ENCODE data around the gene ODAD3. TPM values are rescaled to one million over a fixed set of nuclear protein-coding genes. Genes with fewer than 3 reads are reported as not detected.

The ODAD3 gene
- total RNA-seq, 1 donor from 2014 or later = 2.2 TPM

- Mint-ChIP-seq H3K27me3 (no peaks in the 10 kb centered on the region), H3K27ac (no peak overlapping the region), H3K36me3 (no peaks in the 10 kb centered on the region), H3K4me1 (ENCODE audit: unreplicated experiment) (peaks cover 7% of the 10 kb centered on the region), H3K4me3 (no peak overlapping the region), H3K9me3 (no peaks in the 10 kb centered on the region)
- no peak for TF ChIP-seq CTCF (conservative IDR thresholded peaks at IDR 0.05)
- no peak for DNase-seq (ENCODE audit: extremely low spot score, unreplicated experiment)
Measured at GRCh38 chr19:11447347-11448262, 12.7 kb upstream of the ODAD3 start.

- H3K27me3 Mint-ChIP-seq = no peaks in the 10 kb centered on the region
- peak; percentile 83 for TF ChIP-seq CTCF (conservative IDR thresholded peaks at IDR 0.05)
- H3K27ac Mint-ChIP-seq = no peak overlapping the region
- DNase-seq (ENCODE audit: extremely low spot score, unreplicated experiment) = no peak
- H3K9me3 Mint-ChIP-seq = no peaks in the 10 kb centered on the region
- H3K4me3 Mint-ChIP-seq = no peak overlapping the region
- H3K36me3 Mint-ChIP-seq = peaks cover 3% of the 10 kb centered on the region
- no peaks in the 10 kb centered on the region for H3K4me1 Mint-ChIP-seq (ENCODE audit: unreplicated experiment)
Measured at GRCh38 chr19:11446652-11447301, 11.9 kb upstream of the ODAD3 start.

GRCh38 chr19:11446271-11446651, 11.3 kb upstream of the ODAD3 start:
- Mint-ChIP-seq H3K4me3 (no peak overlapping the region), H3K9me3 (no peaks in the 10 kb centered on the region), H3K27me3 (no peaks in the 10 kb centered on the region), H3K36me3 (peaks cover 5% of the 10 kb centered on the region), H3K4me1 (ENCODE audit: unreplicated experiment) (no peaks in the 10 kb centered on the region), H3K27ac (no peak overlapping the region)
- TF ChIP-seq CTCF (conservative IDR thresholded peaks at IDR 0.05) = no peak
- no peak for DNase-seq (ENCODE audit: extremely low spot score, unreplicated experiment)

- Mint-ChIP-seq H3K27ac (no peak overlapping the region), H3K4me3 (no peak overlapping the region), H3K27me3 (no peaks in the 10 kb centered on the region), H3K36me3 (peaks cover 10% of the 10 kb centered on the region), H3K4me1 (ENCODE audit: unreplicated experiment) (no peaks in the 10 kb centered on the region), H3K9me3 (no peaks in the 10 kb centered on the region)
- TF ChIP-seq CTCF (conservative IDR thresholded peaks at IDR 0.05) = no peak
- no peak for DNase-seq (ENCODE audit: extremely low spot score, unreplicated experiment)
Measured at GRCh38 chr19:11445141-11445540, 10.2 kb upstream of the ODAD3 start.

- H3K36me3 Mint-ChIP-seq = peaks cover 10% of the 10 kb centered on the region
- H3K4me3 Mint-ChIP-seq = no peak overlapping the region
- TF ChIP-seq CTCF (conservative IDR thresholded peaks at IDR 0.05) = no peak
- H3K4me1 Mint-ChIP-seq (ENCODE audit: unreplicated experiment) = no peaks in the 10 kb centered on the region
- no peak overlapping the region for H3K27ac Mint-ChIP-seq
- DNase-seq (ENCODE audit: extremely low spot score, unreplicated experiment) = no peak
- no peaks in the 10 kb centered on the region for H3K27me3 Mint-ChIP-seq
- H3K9me3 Mint-ChIP-seq = no peaks in the 10 kb centered on the region
Measured at GRCh38 chr19:11444059-11444458, 9.1 kb upstream of the ODAD3 start.

Data from type B pancreatic cell (in vitro differentiated cells).